GM23338 (cell line): ENCODE measurements around the gene SFPQ.

ENCODE experiments used
- CREB1 ChIP-seq: fragments of 250-450 bp; sonication (Bioruptor Pico); IDR thresholded peaks from 2 replicates; pipeline ENCODE4 v1.5.0; 2020; ENCODE audit warnings: low read depth, mild to moderate bottlenecking, moderate library complexity
- CTCF ChIP-seq, 2 experiments: fragments of 200-600 bp in 1 of 2; sonication (generic) in 1 of 2; conservative IDR thresholded peaks; 2 replicates each; pipeline versions ENCODE4 v1.5.1 to v1.6.1; 2016 to 2017; ENCODE audit warnings: antibody characterized with exemption in 2 of 2, low read depth in 2 of 2, mild to moderate bottlenecking in 2 of 2, moderate library complexity in 1 of 2
- ETS1 ChIP-seq: IDR thresholded peaks from 2 replicates; pipeline ENCODE4 v1.6.1; 2016; ENCODE audit warnings: antibody characterized with exemption
- EZH2 ChIP-seq: fragments of 200-600 bp; sonication (generic); IDR thresholded peaks from one replicate; pipeline ENCODE4 v1.8.0; 2017; ENCODE audit warnings: antibody characterized with exemption, mild to moderate bottlenecking, low read depth; ENCODE audit not compliant: unreplicated experiment
- EZH2phosphoT487 ChIP-seq: fragments of 200-600 bp; sonication (generic); IDR thresholded peaks from one replicate; pipeline ENCODE4 v1.8.1; 2018; ENCODE audit warnings: antibody characterized with exemption; ENCODE audit not compliant: unreplicated experiment
- JUNB ChIP-seq: IDR thresholded peaks from one replicate; pipeline ENCODE4 v1.6.1; 2016; ENCODE audit warnings: antibody characterized with exemption; ENCODE audit not compliant: unreplicated experiment
- POLR2AphosphoS5 ChIP-seq: IDR thresholded peaks from 2 replicates; pipeline ENCODE4 v1.6.1; 2016; ENCODE audit warnings: antibody characterized with exemption, low read depth
- STAT1 ChIP-seq: IDR thresholded peaks from one replicate; pipeline ENCODE4 v1.6.1; 2016; ENCODE audit warnings: antibody characterized with exemption; ENCODE audit not compliant: unreplicated experiment
- ZNF114 ChIP-seq: fragments of 250-450 bp; sonication (Bioruptor Pico); IDR thresholded peaks from 2 replicates; pipeline ENCODE4 v1.5.0; 2020; ENCODE audit warnings: mild to moderate bottlenecking, moderate library complexity
- ZNF331 ChIP-seq: fragments of 250-450 bp; sonication (Bioruptor Pico); IDR thresholded peaks from 2 replicates; pipeline ENCODE4 v1.5.0; 2020; ENCODE audit warnings: low read depth, mild to moderate bottlenecking, moderate library complexity
- TF ChIP-seq, protein P1 (sequence below): IDR thresholded peaks from one replicate; pipeline ENCODE4 v1.6.1; 2018; ENCODE audit warnings: antibody characterized with exemption; ENCODE audit not compliant: unreplicated experiment

- TF ChIP-seq CTCF (conservative IDR thresholded peaks at IDR 0.05; ENCODE audit: low read depth in 2 of 2) (no peak), EZH2phosphoT487 (no peak), POLR2AphosphoS5 (no peak), EZH2 (no peak), ETS1 (no peak), STAT1 (no peak), ZNF114 (CRISPR knock-in tag) (no peak), JUNB (no peak), ZNF331 (CRISPR knock-in tag) (no peak), CREB1 (CRISPR knock-in tag) (no peak)
- TF ChIP-seq, protein P1, sequence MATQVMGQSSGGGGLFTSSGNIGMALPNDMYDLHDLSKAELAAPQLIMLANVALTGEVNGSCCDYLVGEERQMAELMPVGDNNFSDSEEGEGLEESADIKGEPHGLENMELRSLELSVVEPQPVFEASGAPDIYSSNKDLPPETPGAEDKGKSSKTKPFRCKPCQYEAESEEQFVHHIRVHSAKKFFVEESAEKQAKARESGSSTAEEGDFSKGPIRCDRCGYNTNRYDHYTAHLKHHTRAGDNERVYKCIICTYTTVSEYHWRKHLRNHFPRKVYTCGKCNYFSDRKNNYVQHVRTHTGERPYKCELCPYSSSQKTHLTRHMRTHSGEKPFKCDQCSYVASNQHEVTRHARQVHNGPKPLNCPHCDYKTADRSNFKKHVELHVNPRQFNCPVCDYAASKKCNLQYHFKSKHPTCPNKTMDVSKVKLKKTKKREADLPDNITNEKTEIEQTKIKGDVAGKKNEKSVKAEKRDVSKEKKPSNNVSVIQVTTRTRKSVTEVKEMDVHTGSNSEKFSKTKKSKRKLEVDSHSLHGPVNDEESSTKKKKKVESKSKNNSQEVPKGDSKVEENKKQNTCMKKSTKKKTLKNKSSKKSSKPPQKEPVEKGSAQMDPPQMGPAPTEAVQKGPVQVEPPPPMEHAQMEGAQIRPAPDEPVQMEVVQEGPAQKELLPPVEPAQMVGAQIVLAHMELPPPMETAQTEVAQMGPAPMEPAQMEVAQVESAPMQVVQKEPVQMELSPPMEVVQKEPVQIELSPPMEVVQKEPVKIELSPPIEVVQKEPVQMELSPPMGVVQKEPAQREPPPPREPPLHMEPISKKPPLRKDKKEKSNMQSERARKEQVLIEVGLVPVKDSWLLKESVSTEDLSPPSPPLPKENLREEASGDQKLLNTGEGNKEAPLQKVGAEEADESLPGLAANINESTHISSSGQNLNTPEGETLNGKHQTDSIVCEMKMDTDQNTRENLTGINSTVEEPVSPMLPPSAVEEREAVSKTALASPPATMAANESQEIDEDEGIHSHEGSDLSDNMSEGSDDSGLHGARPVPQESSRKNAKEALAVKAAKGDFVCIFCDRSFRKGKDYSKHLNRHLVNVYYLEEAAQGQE, result no peak
These were observed 36.8 kb upstream of the SFPQ start for GRCh38 chr1:35229587-35230360.
